ENCODE data around the gene COL5A1. TPM values are rescaled to one million over a fixed set of nuclear protein-coding genes. Genes with fewer than 3 reads are reported as not detected.
A peak's percentile ranks its signal among the peaks of the same experiment; 100 is the strongest.

The COL5A1 gene
- total RNA-seq, 8 experiments from 2014 or later, result 1.9 to 141 (median 3.6) TPM

- peaks cover 8 to 28% of the 10 kb centered on the region in 2 donors for H3K4me1 ChIP-seq (replicated peaks in 1 of 2)
- in situ Hi-C loops (cut with MboI; ENCODE audit: low pct_unique_long_range_greater_than_20kb in 2 of 9, low sequenced_read_pairs in 9 of 9, unreplicated experiment in 9 of 9), result no loop called here
- no peak overlapping the region for H3K4me3 ChIP-seq
- WGBS, 10 experiments, result 40 to 93% methylated on average over 1 to 8 of the region's 25 CpGs; no CpG with 5 or more reads in 8 of the 10 experiments
- no peak for ATAC-seq (replicated peaks in 6 of 8)
- H3K27ac ChIP-seq, result no peak overlapping the region
Measured at GRCh38 chr9:134834957-134835419, 193.4 kb downstream of the COL5A1 start.

GRCh38 chr9:134835448-134835847 is 193.8 kb downstream of the COL5A1 start:
- Histone ChIP-seq H3K4me3 (no peak overlapping the region), H3K27ac (no peak overlapping the region), H3K4me1 (replicated peaks in 1 of 2) (peaks cover 8 to 27% of the 10 kb centered on the region in 2 donors)
- WGBS, 10 experiments, result 59 to 89% (median 89%) methylated on average over 3 to 7 of the region's 16 CpGs; no CpG with 5 or more reads in 7 of the 10 experiments
- ATAC-seq (replicated peaks in 6 of 8), result peak in 1 of 8 experiments; percentile 47
- in situ Hi-C loops (cut with MboI; ENCODE audit: low pct_unique_long_range_greater_than_20kb in 2 of 9, low sequenced_read_pairs in 9 of 9, unreplicated experiment in 9 of 9), result no loop called here

GRCh38 chr9:134835987-134836386 is 194.4 kb downstream of the COL5A1 start:
- ATAC-seq (replicated peaks in 6 of 8), result no peak
- WGBS, 10 experiments, result 0 to 80% (median 78%) methylated on average over 1 to 8 of the region's 13 CpGs; no CpG with 5 or more reads in 7 of the 10 experiments

GRCh38 chr9:134836406-134836970 is 194.9 kb downstream of the COL5A1 start:
- peaks cover 8 to 27% of the 10 kb centered on the region in 2 donors for H3K4me1 ChIP-seq (replicated peaks in 1 of 2)
- WGBS, 10 experiments, result 17 to 100% (median 100%) methylated on average over 1 to 4 of the region's 19 CpGs; no CpG with 5 or more reads in 5 of the 10 experiments
- in situ Hi-C loops (cut with MboI; ENCODE audit: low pct_unique_long_range_greater_than_20kb in 2 of 9, low sequenced_read_pairs in 9 of 9, unreplicated experiment in 9 of 9), result no loop called here
- no peak overlapping the region for H3K27ac ChIP-seq
- ATAC-seq (replicated peaks in 6 of 8), result no peak
- H3K4me3 ChIP-seq, result no peak overlapping the region

More at GRCh38 chr9:134835987-134836386, 194.4 kb downstream of the COL5A1 start:
- in situ Hi-C loops (cut with MboI; ENCODE audit: low pct_unique_long_range_greater_than_20kb in 2 of 9, low sequenced_read_pairs in 9 of 9, unreplicated experiment in 9 of 9), result no loop called here
- no peak overlapping the region for H3K4me3 ChIP-seq
- no peak overlapping the region for H3K27ac ChIP-seq
- H3K4me1 ChIP-seq (replicated peaks in 1 of 2), result peaks cover 8 to 27% of the 10 kb centered on the region in 2 donors

- 89 to 100% (median 94%) methylated on average over 1 to 8 of the region's 12 CpGs; no CpG with 5 or more reads in 3 of the 10 experiments for WGBS, 10 experiments
- Histone ChIP-seq H3K4me3 (no peak overlapping the region), H3K4me1 (replicated peaks in 1 of 2) (peaks cover 8 to 27% of the 10 kb centered on the region in 2 donors), H3K27ac (no peak overlapping the region)
- ATAC-seq (replicated peaks in 6 of 8), result no peak
- in situ Hi-C loops (cut with MboI; ENCODE audit: low pct_unique_long_range_greater_than_20kb in 2 of 9, low sequenced_read_pairs in 9 of 9, unreplicated experiment in 9 of 9), result no loop called here
Measured at GRCh38 chr9:134837529-134837928, 195.9 kb downstream of the COL5A1 start.

- ATAC-seq (replicated peaks in 6 of 8), result peak in 5 of 8 experiments; percentile 61 to 85 (median 67)
- Histone ChIP-seq H3K4me3 (no peak overlapping the region), H3K27ac (no peak overlapping the region), H3K4me1 (replicated peaks in 1 of 2) (peaks cover 0 to 18% of the 10 kb centered on the region in 2 donors)
- in situ Hi-C loops (cut with MboI; ENCODE audit: low pct_unique_long_range_greater_than_20kb in 2 of 9, low sequenced_read_pairs in 9 of 9, unreplicated experiment in 9 of 9), result no loop called here
- WGBS, 10 experiments, result 30 to 100% (median 60%) methylated on average over 1 to 14 of the region's 34 CpGs; no CpG with 5 or more reads in 4 of the 10 experiments
Measured at GRCh38 chr9:134838651-134839454, 197.2 kb downstream of the COL5A1 start.

GRCh38 chr9:134839455-134840125 is 198.0 kb downstream of the COL5A1 start:
- H3K27ac ChIP-seq, result peak overlapping the region in 1 of 2 donors; percentile 55
- in situ Hi-C loops (cut with MboI; ENCODE audit: low pct_unique_long_range_greater_than_20kb in 2 of 9, low sequenced_read_pairs in 9 of 9, unreplicated experiment in 9 of 9), result no loop called here
- WGBS, 10 experiments, result 60 to 80% (median 75%) methylated on average over 1 to 4 of the region's 21 CpGs; no CpG with 5 or more reads in 7 of the 10 experiments
- ATAC-seq (replicated peaks in 6 of 8), result peak in 5 of 8 experiments; percentile 17 to 65 (median 48)
- peaks cover 0 to 17% of the 10 kb centered on the region in 2 donors for H3K4me1 ChIP-seq (replicated peaks in 1 of 2)
- H3K4me3 ChIP-seq, result no peak overlapping the region

GRCh38 chr9:134840511-134840910 is 198.9 kb downstream of the COL5A1 start:
- 65 to 100% (median 87%) methylated on average over 2 to 4 of the region's 12 CpGs; no CpG with 5 or more reads in 4 of the 10 experiments for WGBS, 10 experiments
- Histone ChIP-seq H3K27ac (no peak overlapping the region), H3K4me1 (replicated peaks in 1 of 2) (peaks cover 0 to 17% of the 10 kb centered on the region in 2 donors), H3K4me3 (no peak overlapping the region)
- no peak for ATAC-seq (replicated peaks in 6 of 8)
- in situ Hi-C loops (cut with MboI; ENCODE audit: low pct_unique_long_range_greater_than_20kb in 2 of 9, low sequenced_read_pairs in 9 of 9, unreplicated experiment in 9 of 9), result no loop called here

GRCh38 chr9:134841180-134841904 is 199.7 kb downstream of the COL5A1 start:
- ATAC-seq (replicated peaks in 6 of 8), result no peak
- WGBS, 10 experiments, result 90 to 100% (median 100%) methylated on average over 2 to 5 of the region's 15 CpGs; no CpG with 5 or more reads in 4 of the 10 experiments

GRCh38 chr9:134842321-134842720 is 200.7 kb downstream of the COL5A1 start:
- H3K27ac ChIP-seq, result no peak overlapping the region
- in situ Hi-C loops (cut with MboI; ENCODE audit: low pct_unique_long_range_greater_than_20kb in 2 of 9, low sequenced_read_pairs in 9 of 9, unreplicated experiment in 9 of 9), result no loop called here
- no peak overlapping the region for H3K4me3 ChIP-seq
- peaks cover 0 to 17% of the 10 kb centered on the region in 2 donors for H3K4me1 ChIP-seq (replicated peaks in 1 of 2)
- 93 to 100% (median 96%) methylated on average over 1 to 4 of the region's 22 CpGs; no CpG with 5 or more reads in 6 of the 10 experiments for WGBS, 10 experiments
- ATAC-seq (replicated peaks in 6 of 8), result no peak

More at GRCh38 chr9:134841180-134841904, 199.7 kb downstream of the COL5A1 start:
- Histone ChIP-seq H3K4me1 (replicated peaks in 1 of 2) (peaks cover 0 to 17% of the 10 kb centered on the region in 2 donors), H3K27ac (no peak overlapping the region), H3K4me3 (no peak overlapping the region)
- in situ Hi-C loops (cut with MboI; ENCODE audit: low pct_unique_long_range_greater_than_20kb in 2 of 9, low sequenced_read_pairs in 9 of 9, unreplicated experiment in 9 of 9), result no loop called here

- peaks cover 0 to 12% of the 10 kb centered on the region in 2 donors for H3K4me1 ChIP-seq (replicated peaks in 1 of 2)
- H3K27ac ChIP-seq, result no peak overlapping the region
- ATAC-seq (replicated peaks in 6 of 8), result no peak
- H3K4me3 ChIP-seq, result no peak overlapping the region
- WGBS, 10 experiments, result 75 to 100% (median 92%) methylated on average over 1 to 6 of the region's 18 CpGs; no CpG with 5 or more reads in 5 of the 10 experiments
- in situ Hi-C loops (cut with MboI; ENCODE audit: low pct_unique_long_range_greater_than_20kb in 2 of 9, low sequenced_read_pairs in 9 of 9, unreplicated experiment in 9 of 9), result no loop called here
Measured at GRCh38 chr9:134843740-134844139, 202.1 kb downstream of the COL5A1 start.

- H3K4me1 ChIP-seq (replicated peaks in 1 of 2), result peaks cover 0 to 3% of the 10 kb centered on the region in 2 donors
- no peak overlapping the region for H3K4me3 ChIP-seq
- ATAC-seq (replicated peaks in 6 of 8), result peak in 2 of 8 experiments; percentile 27 to 59
- in situ Hi-C loops (cut with MboI; ENCODE audit: low pct_unique_long_range_greater_than_20kb in 2 of 9, low sequenced_read_pairs in 9 of 9, unreplicated experiment in 9 of 9), result no loop called here
- 17 to 100% (median 81%) methylated on average over 1 to 8 of the region's 8 CpGs; no CpG with 5 or more reads in 2 of the 10 experiments for WGBS, 10 experiments
- no peak overlapping the region for H3K27ac ChIP-seq
Measured at GRCh38 chr9:134844821-134845220, 203.2 kb downstream of the COL5A1 start.

Measured in motor neuron (in vitro differentiated cells).